Adrenal gland (tissue), 12 donors: ENCODE results near the gene UCHL5. TPM values are rescaled to one million over a fixed set of nuclear protein-coding genes. Genes with fewer than 3 reads are reported as not detected.

Source experiments
- DNase-seq, 7 donors: peaks; one replicate each; pipeline ENCODE4 v3.0.0-alpha.2; 2019 to 2020
- H3K27ac ChIP-seq, 5 donors: fragments of 200-600 bp; sonication (generic) in 4 of 5; 1 replicate in 3 of 5; 2 replicates in 2 of 5; pipeline versions ENCODE4 v1.5.1 to v1.8.0; 2016 to 2020; ENCODE audit warnings: mild to moderate bottlenecking in 1 of 5
- H3K27me3 ChIP-seq: fragments of 200-600 bp; 2 replicates; pipeline ENCODE4 v1.8.0; 2021
- H3K36me3 ChIP-seq, 2 donors: fragments of 200-600 bp; replicated peaks in 1 of 2; 1 replicate in 1 of 2; 2 replicates in 1 of 2; pipeline versions ENCODE4 v1.5.1 to v1.8.0; 2018 to 2022
- H3K4me1 ChIP-seq, 2 donors: fragments of 200-600 bp; replicated peaks in 1 of 2; 1 replicate in 1 of 2; 2 replicates in 1 of 2; pipeline versions ENCODE4 v1.5.1 to v1.8.0; 2018 to 2021
- H3K4me3 ChIP-seq, 4 donors: fragments of 200-600 bp; sonication (generic) in 3 of 4; one replicate each; pipeline ENCODE4 v1.5.1; 2016 to 2018
- H3K9me3 ChIP-seq, 3 donors: fragments of 200-600 bp; sonication (generic) in 1 of 3; replicated peaks in 1 of 3; 1 replicate in 2 of 3; 2 replicates in 1 of 3; pipeline versions ENCODE4 v1.5.1 to v1.8.0; 2016 to 2021
- CTCF ChIP-seq, 6 experiments: fragments of 450-650 bp in 4 of 6; fragments of 200-600 bp in 2 of 6; sonication (generic) in 1 of 6; IDR thresholded peaks; 1 replicate in 5 of 6; 2 replicates in 1 of 6; pipeline versions ENCODE4 v1.5.1 to v1.8.0; 2016 to 2021; ENCODE audit warnings: antibody characterized with exemption in 6 of 6, mild to moderate bottlenecking in 2 of 6, moderate library complexity in 1 of 6
- POLR2A ChIP-seq, 2 donors: fragments of 450-650 bp; IDR thresholded peaks; one replicate each; pipeline ENCODE4 v1.6.1; 2017; ENCODE audit warnings: antibody characterized with exemption in 2 of 2, mild to moderate bottlenecking in 2 of 2, moderate library complexity in 1 of 2
- WGBS, 4 donors: extraction: QIAGEN DNeasy Blood & Tissue Kit in 2 of 4; methylation state at CpG; one replicate each; pipeline versions ENCODE4 v1.1.5 to v1.1.7; 2013 to 2017; 5-methylcytosine and 5-hydroxymethylcytosine counted together
- intact Hi-C, 2 donors: fragments of 100-400 bp; cut with DNase I; formaldehyde crosslinking; loops; one replicate each; pipeline versions ENCODE4 v1.14.1 to v1.15.0; 2022 to 2023
- polyA plus RNA-seq, 3 donors: library from polyadenylated mRNA; stranded (reverse); fragments of 200-250 nt in 2 of 3; fragments of 350-450 nt in 1 of 3; fragmentation: Illumina TruSeq in 1 of 3; extraction: RNeasy Lipid Tissue Mini Kit (QIAGEN cat#74804) in 1 of 3; gene quantifications; one replicate each; pipeline ENCODE4 v1.2.3, GENCODE V29; 2013 to 2014
- total RNA-seq, 9 donors: library from RNA; depleted of rRNA in 4 of 9; stranded (reverse); fragments of >200 nt in 4 of 9; fragments of 120-200 nt in 1 of 9; fragmentation: NEBNext Ultra II Directional in 1 of 9; extraction: Animal tissue kit (Norgen Biotek cat#: 25700) in 1 of 9; gene quantifications; one replicate each; pipeline versions ENCODE4 v1.1.0 to v1.2.4, GENCODE V29; 2013 to 2023
- donor health status: healthy with polysubstance abuse.
- donor health status: Bipolar disorder and iron deficiency.
- donor health status: DM: yes; HTN: yes; CAD: no.
- donor health status: DM: no; HTN: no; CAD: no.
- donor health status: DM: no; HTN: no; CAD: no.
- donor health status: DM: yes; HTN: yes; CAD: no.

UCHL5 gene
- total and polyA plus RNA-seq, 12 donors, result 9.3 to 71.9 (median 24.8) TPM

GRCh38 chr1:193094112-193094511 is 35.0 kb upstream of the UCHL5 start:
- Histone ChIP-seq H3K9me3 (no peaks in the 10 kb centered on the region), H3K4me1 (no peaks in the 10 kb centered on the region), H3K27ac (no peak overlapping the region), H3K27me3 (no peaks in the 10 kb centered on the region), H3K36me3 (peaks cover 0 to 43% of the 10 kb centered on the region in 2 donors), H3K4me3 (no peak overlapping the region)
- intact Hi-C loops, result no loop called here
- no peak for DNase-seq
- 92 to 97% (median 94%) methylated on average over 11 of the region's 11 CpGs for WGBS, 4 donors
- TF ChIP-seq POLR2A (IDR thresholded peaks at IDR 0.05) (no peak), CTCF (IDR thresholded peaks at IDR 0.05) (no peak)

- H3K4me3 ChIP-seq, result no peak overlapping the region
- no peaks in the 10 kb centered on the region for H3K4me1 ChIP-seq
- 58 to 66% (median 62%) methylated on average over 1 of the region's 1 CpG for WGBS, 4 donors
- H3K27me3 ChIP-seq, result no peaks in the 10 kb centered on the region
- TF ChIP-seq POLR2A (IDR thresholded peaks at IDR 0.05) (no peak), CTCF (IDR thresholded peaks at IDR 0.05) (no peak)
- intact Hi-C loops, result no loop called here
- DNase-seq, result no peak
- no peaks in the 10 kb centered on the region for H3K9me3 ChIP-seq
- peaks cover 0 to 23% of the 10 kb centered on the region in 2 donors for H3K36me3 ChIP-seq
- H3K27ac ChIP-seq, result no peak overlapping the region
These were observed 31.7 kb upstream of the UCHL5 start for GRCh38 chr1:193090865-193091264.

GRCh38 chr1:193087893-193088292 is 28.7 kb upstream of the UCHL5 start:
- Histone ChIP-seq H3K36me3 (peaks cover 0 to 30% of the 10 kb centered on the region in 2 donors), H3K27me3 (no peaks in the 10 kb centered on the region), H3K4me1 (no peaks in the 10 kb centered on the region), H3K9me3 (no peaks in the 10 kb centered on the region), H3K27ac (no peak overlapping the region), H3K4me3 (no peak overlapping the region)
- WGBS, 4 donors, result 27 to 51% (median 35%) methylated on average over 3 of the region's 3 CpGs
- intact Hi-C loops, result no loop called here
- DNase-seq, result peak in 5 of 7 donors; percentile 23 to 68 (median 62)
- no peak for TF ChIP-seq POLR2A (IDR thresholded peaks at IDR 0.05)
- TF ChIP-seq CTCF (IDR thresholded peaks at IDR 0.05), result no peak

GRCh38 chr1:193086342-193086741 is 27.2 kb upstream of the UCHL5 start:
- peaks cover 0 to 39% of the 10 kb centered on the region in 2 donors for H3K36me3 ChIP-seq
- 91 to 96% (median 92%) methylated on average over 3 of the region's 3 CpGs for WGBS, 4 donors

More at GRCh38 chr1:193086342-193086741, 27.2 kb upstream of the UCHL5 start:
- Histone ChIP-seq H3K4me3 (no peak overlapping the region), H3K9me3 (no peaks in the 10 kb centered on the region), H3K4me1 (no peaks in the 10 kb centered on the region), H3K27me3 (no peaks in the 10 kb centered on the region), H3K27ac (no peak overlapping the region)
- no peak for DNase-seq
- TF ChIP-seq CTCF (IDR thresholded peaks at IDR 0.05) (no peak), POLR2A (IDR thresholded peaks at IDR 0.05) (no peak)
- intact Hi-C loops, result no loop called here
